HFFc6 (cell line): ENCODE data around the gene FBXO15. TPM values are rescaled to one million over a fixed set of nuclear protein-coding genes. Genes with fewer than 3 reads are reported as not detected.

ENCODE experiments used
- DNase-seq: peaks from one replicate; pipeline ENCODE4 v3.0.0-alpha.2; 2018
- H3K27ac Mint-ChIP-seq: 2 replicates; pipeline ENCODE4 v1.8.0; 2020; ENCODE audit warnings: mild to moderate bottlenecking, mixed read lengths
- H3K27me3 Mint-ChIP-seq: 2 replicates; pipeline ENCODE4 v1.8.0; 2021; ENCODE audit warnings: mild to moderate bottlenecking, moderate library complexity, mixed read lengths; ENCODE audit not compliant: insufficient read depth
- H3K36me3 Mint-ChIP-seq: 2 replicates; pipeline ENCODE4 v1.8.0; 2021; ENCODE audit warnings: low read depth, mixed read lengths
- H3K4me1 Mint-ChIP-seq: 2 replicates; pipeline ENCODE4 v1.8.0; 2020; ENCODE audit warnings: low read depth, mixed read lengths
- H3K4me3 Mint-ChIP-seq: 2 replicates; pipeline ENCODE4 v1.8.0; 2020; ENCODE audit warnings: mild to moderate bottlenecking, moderate library complexity, mixed read lengths
- H3K9me3 Mint-ChIP-seq: 2 replicates; pipeline ENCODE4 v1.8.0; 2020; ENCODE audit warnings: mild to moderate bottlenecking, mixed read lengths
- CTCF ChIP-seq: fragments of 200-600 bp; sonication (generic); IDR thresholded peaks from 2 replicates; pipeline ENCODE4 v1.5.0; 2021; ENCODE audit warnings: antibody characterized with exemption, mild to moderate bottlenecking
- total RNA-seq, 6 experiments: library from RNA; stranded (reverse); fragmentation: NEBNext Ultra II Directional; extraction: Animal tissue kit (Norgen Biotek cat#: 25700); gene quantifications; 2 replicates in 1 of 6; 3 replicates in 5 of 6; pipeline ENCODE4 v1.2.3, GENCODE V29; 2021

FBXO15 gene
- total RNA-seq, 6 experiments from 2014 or later: 0.71 to 2.2 (median 1.1) TPM

DNA sequence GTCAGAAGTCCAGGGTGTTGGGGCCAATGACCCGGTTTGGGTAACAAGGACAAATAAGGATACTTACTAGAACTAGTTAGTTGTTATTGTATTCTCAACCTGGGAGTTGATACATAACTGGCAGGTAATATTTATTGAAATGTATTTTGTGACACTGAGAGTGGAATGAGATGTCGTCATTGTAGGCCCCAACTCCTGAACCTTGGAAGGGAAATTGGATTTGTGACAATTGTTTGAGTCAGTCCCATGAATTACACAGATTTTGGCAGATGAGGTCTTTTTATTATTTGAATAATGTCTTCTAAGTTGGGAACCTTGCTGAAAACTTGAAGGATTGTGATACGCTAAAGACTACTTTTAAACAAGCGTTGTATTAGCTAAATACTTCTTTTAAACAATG is 5.7 kb upstream of the FBXO15 start:
- DNase-seq: no peak
- H3K4me1 Mint-ChIP-seq: peaks cover 61% of the 10 kb centered on the region
- no peak overlapping the region for H3K4me3 Mint-ChIP-seq
- peaks cover 46% of the 10 kb centered on the region for H3K36me3 Mint-ChIP-seq
- peaks cover under 1% of the 10 kb centered on the region; the same call in 1 of the 2 replicates for H3K27me3 Mint-ChIP-seq
- H3K27ac Mint-ChIP-seq: no peak overlapping the region
- no peaks in the 10 kb centered on the region for H3K9me3 Mint-ChIP-seq
- TF ChIP-seq CTCF: no peak

DNA sequence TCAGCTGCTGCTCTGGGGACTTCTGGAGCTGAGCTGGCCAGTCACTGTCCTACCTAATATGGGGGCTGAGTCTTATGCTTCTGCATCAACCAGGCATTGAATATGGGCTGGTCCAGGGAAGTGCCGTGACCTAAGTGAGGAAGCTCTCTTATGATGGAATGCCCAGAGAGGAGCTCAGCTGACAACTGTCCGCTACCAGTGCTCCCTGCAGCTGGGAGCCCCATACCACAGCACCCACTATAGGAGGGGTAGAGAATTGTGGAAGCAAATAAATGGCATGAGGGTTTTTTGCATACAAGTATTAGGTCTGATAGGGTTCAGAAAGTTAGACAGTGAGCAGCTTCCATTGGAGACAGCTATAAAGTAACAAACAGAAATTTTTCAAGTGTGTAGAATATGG is 5.2 kb upstream of the FBXO15 start:
- TF ChIP-seq CTCF: peak; percentile 71
- peaks cover 42% of the 10 kb centered on the region for H3K36me3 Mint-ChIP-seq
- no peak overlapping the region for H3K4me3 Mint-ChIP-seq
- peaks cover 61% of the 10 kb centered on the region for H3K4me1 Mint-ChIP-seq
- no peak for DNase-seq
- H3K9me3 Mint-ChIP-seq: no peaks in the 10 kb centered on the region
- no peak overlapping the region for H3K27ac Mint-ChIP-seq
- peaks cover 5% of the 10 kb centered on the region for H3K27me3 Mint-ChIP-seq

GRCh38 chr18:74152270-74152669 is 4.6 kb upstream of the FBXO15 start:
- TF ChIP-seq CTCF: no peak
- no peak overlapping the region; the same call in 1 of the 2 replicates for H3K27ac Mint-ChIP-seq
- no peaks in the 10 kb centered on the region for H3K9me3 Mint-ChIP-seq
- no peak for DNase-seq
- H3K4me3 Mint-ChIP-seq: no peak overlapping the region
- H3K27me3 Mint-ChIP-seq: peaks cover 7% of the 10 kb centered on the region
- H3K4me1 Mint-ChIP-seq: peaks cover 62% of the 10 kb centered on the region
- peaks cover 41% of the 10 kb centered on the region for H3K36me3 Mint-ChIP-seq

GRCh38 chr18:74149878-74150277 is 2.2 kb upstream of the FBXO15 start:
- Mint-ChIP-seq H3K27ac (no peak overlapping the region), H3K36me3 (peaks cover 34% of the 10 kb centered on the region)

GRCh38 chr18:74148543-74149070 is 973 bp upstream of the FBXO15 start:
- peak overlapping the region; percentile 98 for H3K4me3 Mint-ChIP-seq
- H3K9me3 Mint-ChIP-seq: no peaks in the 10 kb centered on the region
- H3K27me3 Mint-ChIP-seq: peaks cover 7% of the 10 kb centered on the region
- H3K36me3 Mint-ChIP-seq: peaks cover 29% of the 10 kb centered on the region
- TF ChIP-seq CTCF: no peak
- peaks cover 72% of the 10 kb centered on the region for H3K4me1 Mint-ChIP-seq
- H3K27ac Mint-ChIP-seq: peak overlapping the region; percentile 98
- no peak for DNase-seq

More at GRCh38 chr18:74149878-74150277, 2.2 kb upstream of the FBXO15 start:
- H3K4me3 Mint-ChIP-seq: peak overlapping the region; percentile 98
- DNase-seq: no peak
- TF ChIP-seq CTCF: no peak
- peaks cover 7% of the 10 kb centered on the region for H3K27me3 Mint-ChIP-seq
- H3K9me3 Mint-ChIP-seq: no peaks in the 10 kb centered on the region
- peaks cover 72% of the 10 kb centered on the region for H3K4me1 Mint-ChIP-seq

DNA sequence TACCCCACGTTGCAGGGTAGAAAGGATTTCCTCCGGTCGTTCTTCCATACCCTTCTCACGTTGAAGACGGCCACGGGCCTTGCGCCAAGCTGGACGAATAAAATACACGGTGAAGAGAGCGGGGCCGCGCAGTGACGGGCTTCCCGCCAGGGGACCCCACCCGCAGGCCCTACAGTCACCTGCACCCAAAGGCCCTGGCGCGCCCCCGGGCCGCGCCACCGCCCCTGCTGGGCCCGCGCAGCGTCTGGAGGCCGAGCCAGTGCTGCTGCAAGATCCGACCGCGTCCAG is 199 bp downstream of the FBXO15 start:
- TF ChIP-seq CTCF: no peak
- Mint-ChIP-seq H3K36me3 (peaks cover 22% of the 10 kb centered on the region; the same call in 1 of the 2 replicates), H3K4me3 (peak overlapping the region; percentile 98), H3K4me1 (peaks cover 67% of the 10 kb centered on the region), H3K27ac (peak overlapping the region; percentile 98), H3K27me3 (peaks cover 7% of the 10 kb centered on the region), H3K9me3 (no peaks in the 10 kb centered on the region)
- DNase-seq: no peak
